NCI-H1092 treated with DMSO at 0.1 percent for 48 hours (cell line): ENCODE measurements around the gene LRRC3C.
"Not testable (repeated sequence)": the region's sequence is repeated elsewhere in the genome, so short reads cannot be mapped to it uniquely, and the experiment has no call there.

Source experiments
- DNase-seq: peaks from one replicate; lab custom pipeline; 2025; lab: John Stamatoyannopoulos, UW

The LRRC3C gene

DNA sequence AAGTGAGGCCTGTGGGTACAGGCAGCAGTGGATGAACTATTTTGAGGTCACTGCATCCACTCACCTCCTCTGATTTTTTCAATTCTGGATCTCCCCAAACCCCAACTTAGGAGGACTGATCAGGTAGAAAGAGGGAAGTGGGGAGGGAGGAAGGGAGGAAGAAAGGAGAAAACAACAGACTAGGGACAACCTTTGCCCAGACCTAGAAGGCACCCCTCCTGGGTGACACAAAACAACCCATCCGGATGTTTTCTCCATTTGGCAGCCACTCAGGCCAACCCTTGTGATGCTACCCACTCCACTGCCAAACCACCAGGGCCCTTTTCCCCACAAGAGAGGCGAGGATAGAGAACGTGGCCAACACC is 2.9 kb upstream of the LRRC3C start:
- no peak for DNase-seq

DNA sequence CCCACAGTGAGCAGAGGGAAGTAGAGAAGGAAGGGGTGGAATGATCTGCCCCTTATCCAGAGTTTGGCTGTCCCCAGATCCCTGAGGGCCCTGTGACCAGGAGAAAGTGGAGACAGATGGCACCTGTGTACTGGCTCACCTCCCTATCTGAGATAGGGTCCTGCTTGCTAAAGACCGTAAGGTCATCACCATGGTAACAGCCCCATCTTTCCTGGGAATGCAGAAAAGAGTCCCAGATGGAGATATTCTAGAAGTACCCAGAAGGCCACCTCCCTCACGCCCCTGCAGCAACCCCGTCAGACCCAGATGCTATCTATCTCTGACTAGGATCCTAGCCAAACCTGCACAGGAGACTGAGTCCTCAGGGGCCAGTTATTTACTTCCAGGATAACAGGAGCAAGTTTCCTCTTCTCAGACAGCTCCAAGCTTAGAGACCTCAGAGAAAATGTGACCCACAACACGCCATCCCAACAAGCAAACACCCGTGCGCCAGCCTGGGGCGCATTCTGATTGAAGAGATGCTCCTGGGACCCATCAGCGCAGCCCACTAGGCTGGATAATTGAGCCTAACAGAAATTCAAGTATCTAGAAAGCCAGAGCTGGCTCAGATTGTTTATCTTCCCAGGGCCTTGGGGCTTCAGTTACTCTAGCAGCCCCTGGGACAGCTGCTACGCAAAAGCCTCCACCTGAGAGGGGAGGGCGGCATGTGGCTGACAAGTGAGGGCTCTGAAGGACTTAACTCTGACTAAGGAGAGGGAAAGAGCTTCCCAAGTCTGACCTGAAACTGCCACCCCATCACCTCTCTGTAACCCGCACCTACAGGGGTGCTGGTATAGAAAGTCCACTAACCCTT is 2.0 kb upstream of the LRRC3C start:
- DNase-seq, result no peak

DNA sequence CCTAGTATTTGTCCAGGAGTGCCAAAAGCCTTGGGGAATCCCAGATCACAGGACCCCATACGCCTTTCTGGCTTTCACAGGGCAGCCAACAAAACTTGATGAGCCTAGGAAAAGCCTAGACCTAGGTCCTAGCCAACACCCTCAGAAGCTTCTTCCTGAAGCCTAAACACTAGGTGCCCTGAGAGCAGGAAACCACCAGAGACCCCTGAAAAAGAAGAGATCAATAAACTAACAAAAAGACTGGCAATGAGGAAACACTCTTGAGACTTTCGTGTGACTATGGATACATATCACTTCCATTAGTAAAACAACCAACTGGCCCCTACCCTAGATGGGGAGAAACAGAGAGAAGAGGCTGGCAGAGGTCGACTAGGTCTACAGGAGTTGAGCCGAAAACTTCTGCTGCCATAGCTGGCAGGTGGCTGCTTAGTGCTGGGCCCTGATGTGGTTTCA is 1.4 kb upstream of the LRRC3C start:
- DNase-seq, result no peak

DNA sequence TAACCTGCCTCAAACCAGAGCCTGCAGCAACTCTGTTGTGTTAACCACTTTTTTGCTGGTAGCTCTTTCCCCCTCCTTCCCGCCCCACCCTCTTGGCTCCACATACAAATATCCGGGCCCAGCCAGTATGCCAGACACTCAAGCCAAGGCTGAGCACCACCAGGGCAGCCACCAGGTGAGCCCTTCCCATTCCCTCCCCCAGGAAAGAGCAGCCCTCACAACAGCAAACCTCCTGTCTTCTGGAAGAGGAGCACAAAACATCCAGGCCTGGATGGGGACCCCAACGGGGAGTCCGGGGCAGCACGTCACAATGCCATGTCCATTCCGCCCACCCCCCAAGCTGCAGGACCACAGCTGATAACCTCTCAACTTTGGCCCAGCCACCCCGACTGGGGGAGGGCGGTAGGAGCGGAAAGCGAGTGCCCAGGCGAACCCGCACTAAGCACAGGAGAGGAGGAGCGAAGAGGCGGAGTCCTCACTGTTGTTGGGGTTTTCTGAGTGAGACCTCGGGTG is 888 bp upstream of the LRRC3C start:
- peak; percentile 13 for DNase-seq

DNA sequence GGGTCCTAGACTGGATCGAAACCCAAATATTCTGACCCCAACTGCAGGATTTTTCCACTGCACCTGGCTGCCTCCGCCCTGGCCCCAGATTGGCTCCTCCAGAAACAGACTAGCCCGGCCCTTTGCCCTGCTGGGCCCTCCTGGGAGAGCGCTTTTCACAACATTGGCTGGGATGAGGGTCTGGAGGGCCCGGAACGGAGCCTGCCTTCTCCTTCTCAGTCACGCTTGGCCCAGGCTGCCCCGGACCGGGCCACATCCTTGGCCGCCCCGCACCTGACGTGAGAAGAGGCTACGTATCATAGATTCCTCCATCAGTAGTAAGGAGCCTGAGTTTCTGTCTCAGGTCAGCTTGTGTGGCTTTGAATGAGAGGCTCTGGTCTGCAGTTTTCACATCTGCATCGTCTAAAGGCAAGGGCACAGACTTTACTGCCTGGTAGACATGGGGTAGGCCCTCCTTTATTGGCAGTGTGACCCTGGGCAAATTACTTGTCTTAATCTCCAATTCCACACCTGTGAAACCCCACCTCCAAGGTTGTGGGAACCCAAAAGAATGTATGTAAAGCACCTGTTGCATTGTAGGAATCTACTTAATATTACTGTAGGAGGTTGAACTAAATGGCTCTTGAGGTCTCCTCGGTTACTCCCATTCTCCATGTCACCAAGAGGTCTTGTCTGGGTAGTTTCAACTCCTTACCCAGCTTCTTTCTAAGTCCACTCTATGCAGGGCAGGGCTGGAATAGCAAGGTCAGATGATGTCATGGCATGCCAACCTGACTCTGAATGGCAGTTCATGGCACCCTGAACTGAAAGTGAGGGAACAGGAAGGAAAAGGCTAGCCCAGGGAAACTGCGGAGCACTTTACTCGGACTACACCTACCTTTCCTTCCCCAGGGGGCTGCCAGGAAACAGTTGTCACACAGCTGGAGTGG is 661 bp downstream of the LRRC3C start:
- DNase-seq, result no peak

DNA sequence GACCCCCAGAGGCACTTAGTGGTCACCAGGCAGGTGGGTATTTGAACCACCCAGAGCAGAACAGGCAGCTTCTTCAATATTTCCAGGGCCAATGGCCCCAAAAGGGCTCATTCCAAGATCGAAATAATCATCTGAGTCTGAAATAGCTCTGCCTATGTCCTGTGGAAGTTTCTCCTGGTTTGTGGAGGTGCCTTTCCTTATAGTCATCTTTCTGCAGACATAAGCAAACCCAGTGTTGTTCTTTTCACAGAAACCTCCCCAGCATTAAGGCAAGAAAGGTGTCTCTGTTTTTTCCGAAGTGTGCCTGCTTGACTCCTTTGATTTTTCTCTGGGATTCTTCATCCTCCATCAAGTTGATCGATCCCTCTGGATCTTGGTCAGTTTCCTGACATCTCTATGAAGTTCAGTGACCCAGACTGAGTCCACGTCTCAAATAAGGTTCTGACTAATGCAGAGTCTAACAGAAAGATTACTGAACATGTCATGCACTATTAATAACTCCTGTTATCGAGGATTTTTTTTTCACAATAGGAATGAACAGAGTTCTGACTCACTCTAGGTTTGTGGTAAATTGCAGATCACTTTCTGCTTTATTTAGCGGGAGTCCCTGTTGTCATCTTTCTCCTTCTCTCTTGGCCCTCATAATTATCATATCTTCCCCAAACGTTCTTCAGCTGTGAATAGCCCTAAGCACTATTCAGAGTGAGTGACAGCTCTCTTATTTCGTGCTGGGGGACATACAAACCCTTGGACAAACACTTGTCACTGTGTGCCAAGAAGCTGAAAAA is 1.5 kb downstream of the LRRC3C start:
- no peak for DNase-seq

DNA sequence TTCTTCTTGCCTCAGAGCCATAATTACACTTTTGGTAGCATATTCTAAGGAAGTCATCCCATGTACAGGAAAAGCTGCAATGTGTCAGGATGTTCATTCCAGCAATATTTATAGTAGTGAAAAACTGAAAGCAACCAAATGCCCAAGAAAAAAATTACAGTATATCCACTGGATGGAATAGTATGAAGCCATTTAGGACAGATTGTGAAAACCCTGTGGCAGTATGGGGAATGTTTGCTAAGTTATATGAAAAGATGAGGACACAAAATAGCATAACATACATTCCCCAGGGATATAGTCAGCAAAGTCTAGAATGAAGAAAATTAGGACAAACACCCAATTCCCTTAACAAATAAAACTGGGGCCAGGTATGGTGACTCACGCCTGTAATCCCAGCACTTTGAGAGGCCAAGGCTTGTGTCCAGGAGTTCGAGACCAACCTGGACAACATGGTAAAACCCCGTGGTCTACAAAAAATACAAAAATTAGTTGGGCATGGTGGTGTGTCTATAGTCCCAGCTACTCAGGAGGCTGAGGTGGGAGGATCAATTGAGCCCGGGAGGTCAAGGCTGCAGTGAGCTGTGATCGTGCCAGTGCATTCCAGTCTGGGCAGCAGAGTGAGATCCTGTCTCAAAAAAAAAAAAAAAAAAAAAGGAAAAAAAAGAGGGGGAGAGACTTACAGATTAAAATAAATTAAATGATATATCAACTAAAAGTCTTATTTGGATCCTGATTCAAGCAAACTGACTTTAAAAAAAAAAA is 2.3 kb downstream of the LRRC3C start:
- DNase-seq, result no peak

DNA sequence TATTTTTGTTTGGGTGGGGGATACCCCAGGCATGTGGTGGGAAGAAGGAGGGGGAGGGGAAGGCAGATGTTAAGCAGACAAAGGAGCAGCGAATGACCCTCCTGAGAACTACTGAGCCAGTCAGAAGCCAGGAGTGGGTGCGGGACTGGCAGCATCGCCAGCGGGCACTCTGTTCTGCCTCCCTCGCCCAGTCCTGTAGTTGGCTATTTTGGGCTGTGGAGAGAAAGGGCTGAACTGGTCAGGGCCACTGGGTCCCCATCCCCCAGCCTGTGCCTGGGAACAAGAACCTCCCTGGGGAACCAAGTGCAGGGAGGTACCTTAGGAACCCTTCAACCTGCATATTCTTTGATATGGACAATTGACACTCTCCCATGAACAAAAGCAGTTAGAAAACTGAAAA is 6.4 kb downstream of the LRRC3C start:
- DNase-seq, result no peak

DNA sequence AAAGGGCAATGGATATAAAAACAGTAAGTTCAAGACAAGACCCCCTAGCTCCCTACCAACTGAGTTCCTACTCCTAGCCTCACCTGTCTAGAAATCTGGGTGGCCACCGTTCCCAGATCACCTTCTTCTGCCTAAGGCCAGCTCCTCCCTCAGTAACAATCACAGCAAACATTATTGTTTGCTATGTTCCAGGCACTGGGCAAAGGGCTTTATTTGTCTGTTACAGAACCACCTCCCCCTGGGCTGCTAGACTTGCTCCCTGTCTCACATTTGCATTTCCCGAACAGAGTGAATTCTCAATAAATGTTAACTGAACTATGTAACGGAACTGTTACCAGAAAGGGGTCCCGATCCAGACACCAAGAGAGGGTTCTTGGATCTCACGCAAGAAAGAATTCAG is 6.8 kb downstream of the LRRC3C start:
- DNase-seq, result no peak

DNA sequence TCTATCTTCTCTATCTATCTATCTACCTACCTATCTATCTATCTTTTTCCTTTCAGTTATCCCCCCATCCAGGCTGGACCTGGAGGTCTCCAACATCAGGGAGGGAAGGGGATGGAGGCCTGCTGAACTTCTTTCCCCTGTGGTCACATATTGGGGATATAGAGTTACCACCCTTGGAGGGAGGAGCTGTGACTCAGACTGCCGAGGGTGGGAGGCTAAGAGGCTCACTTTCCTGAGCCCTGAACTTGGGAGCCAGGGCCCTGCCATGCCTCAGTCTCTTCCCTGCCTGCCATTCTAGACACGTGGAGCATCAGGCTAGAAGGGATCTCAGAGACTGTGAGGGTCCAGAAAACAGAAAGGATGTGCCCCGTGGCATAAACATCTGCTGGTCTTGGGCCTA is 8.4 kb downstream of the LRRC3C start:
- DNase-seq, result no peak

DNA sequence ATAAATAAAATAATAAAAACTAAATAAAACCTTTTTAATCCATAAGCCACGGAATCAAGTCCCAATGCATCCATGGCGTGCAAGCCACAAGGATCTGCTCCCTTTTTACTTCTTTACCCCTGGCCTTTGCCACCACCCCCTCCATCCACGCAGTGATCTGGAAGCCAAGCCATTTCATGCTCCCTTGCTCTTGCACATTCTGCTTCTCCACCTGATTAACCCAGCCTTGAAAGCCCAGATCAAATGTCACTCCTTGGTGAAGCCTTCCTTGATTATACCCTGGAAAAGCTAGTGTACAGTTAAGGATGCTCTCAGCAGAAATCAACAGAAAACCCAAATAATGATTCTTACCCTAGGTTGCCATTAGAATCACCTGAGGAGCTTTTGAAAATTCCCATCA is 9.9 kb downstream of the LRRC3C start:
- no peak for DNase-seq

DNA sequence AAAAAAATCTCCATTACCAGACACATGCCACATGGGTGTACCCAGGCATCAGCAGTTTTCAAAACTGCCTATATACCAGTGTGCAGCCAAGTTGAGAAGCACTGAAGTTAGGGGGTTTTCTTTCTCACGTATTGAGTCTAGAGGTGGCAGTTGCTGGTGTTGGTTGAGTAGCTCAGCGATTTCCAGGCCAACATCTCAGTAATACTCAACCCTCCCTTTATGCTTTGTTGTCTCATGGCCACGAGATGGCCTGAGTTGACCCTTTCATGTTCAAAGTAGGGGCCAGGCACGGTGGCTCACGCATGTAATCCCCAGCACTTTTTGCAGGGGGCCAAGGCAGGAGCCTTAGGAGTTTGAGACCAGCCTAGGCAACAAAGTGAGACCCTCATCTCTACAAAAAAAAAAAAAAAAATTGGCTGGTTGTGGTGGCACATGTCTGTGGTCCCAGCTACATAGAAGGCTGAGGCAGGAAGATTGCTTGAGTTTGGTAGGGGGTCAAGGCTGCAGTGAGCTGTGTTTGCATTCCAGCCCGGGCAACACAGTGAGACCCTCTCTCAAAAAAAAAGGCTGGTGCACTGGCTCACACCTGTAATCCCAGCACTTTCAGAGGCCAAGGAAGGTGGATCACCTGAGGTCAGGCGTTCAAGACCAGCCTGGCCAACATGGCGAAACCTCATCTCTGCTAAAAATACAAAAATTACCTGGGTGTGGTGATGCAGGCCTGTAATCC is 10.8 kb downstream of the LRRC3C start:
- DNase-seq, result no peak

DNA sequence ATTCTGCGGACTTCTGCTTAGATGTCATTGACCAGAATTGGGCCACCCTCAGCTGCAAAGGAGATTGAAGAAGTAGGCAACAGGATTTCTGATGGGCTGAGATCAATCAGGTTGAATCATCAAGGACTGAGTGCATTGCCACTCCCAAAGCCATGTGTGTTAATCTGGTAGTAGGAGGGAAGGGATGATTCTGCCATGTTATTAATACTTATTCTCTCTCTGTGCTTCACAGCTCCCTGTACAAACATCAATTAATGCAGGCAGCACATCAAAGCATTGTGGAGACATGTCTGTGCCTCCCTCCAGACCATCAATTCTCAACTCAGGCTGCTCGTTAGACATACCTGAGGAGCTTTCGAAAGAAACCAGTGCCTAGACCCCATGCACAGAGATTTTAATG is 11.6 kb downstream of the LRRC3C start:
- no peak for DNase-seq

DNA sequence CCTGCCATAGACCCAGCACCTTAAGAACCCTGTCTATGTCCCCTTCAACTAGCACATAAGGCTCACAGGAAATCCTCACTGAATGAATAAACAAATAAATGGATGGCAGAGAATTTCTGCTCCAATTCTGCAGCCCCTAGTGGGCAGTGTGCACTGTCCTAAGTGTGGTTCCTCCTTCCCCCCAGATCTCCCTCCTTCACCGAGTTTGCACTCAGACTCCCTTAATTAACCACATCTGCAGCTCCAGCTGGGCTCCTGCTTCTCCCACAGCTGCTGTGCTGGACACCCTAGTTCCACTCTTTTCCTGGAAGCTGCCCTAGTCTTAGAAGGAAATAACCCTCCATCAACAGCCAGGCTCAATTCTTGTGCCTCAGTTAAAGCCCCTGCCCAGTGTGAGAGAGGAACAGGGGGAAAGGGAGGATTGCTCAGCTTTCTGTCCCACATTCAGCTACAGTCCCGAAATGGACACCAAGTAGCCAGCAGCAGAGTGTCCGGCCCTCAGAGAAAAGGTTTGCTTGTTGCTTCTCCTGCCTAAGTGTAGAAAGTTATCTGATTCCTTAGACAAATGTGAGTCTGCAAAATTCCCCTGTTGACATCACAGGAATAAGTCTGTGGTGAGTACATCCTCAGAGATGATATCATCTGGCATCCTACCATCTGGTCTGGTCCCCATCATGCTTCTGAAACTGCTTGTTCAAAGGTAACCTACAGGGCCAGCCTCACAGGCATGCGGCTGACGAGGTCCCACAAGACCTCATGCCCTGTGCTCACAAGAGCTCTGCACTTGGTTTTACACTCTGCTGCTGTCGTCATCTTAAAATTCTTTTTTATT is 12.3 kb downstream of the LRRC3C start:
- DNase-seq, result no peak

DNA sequence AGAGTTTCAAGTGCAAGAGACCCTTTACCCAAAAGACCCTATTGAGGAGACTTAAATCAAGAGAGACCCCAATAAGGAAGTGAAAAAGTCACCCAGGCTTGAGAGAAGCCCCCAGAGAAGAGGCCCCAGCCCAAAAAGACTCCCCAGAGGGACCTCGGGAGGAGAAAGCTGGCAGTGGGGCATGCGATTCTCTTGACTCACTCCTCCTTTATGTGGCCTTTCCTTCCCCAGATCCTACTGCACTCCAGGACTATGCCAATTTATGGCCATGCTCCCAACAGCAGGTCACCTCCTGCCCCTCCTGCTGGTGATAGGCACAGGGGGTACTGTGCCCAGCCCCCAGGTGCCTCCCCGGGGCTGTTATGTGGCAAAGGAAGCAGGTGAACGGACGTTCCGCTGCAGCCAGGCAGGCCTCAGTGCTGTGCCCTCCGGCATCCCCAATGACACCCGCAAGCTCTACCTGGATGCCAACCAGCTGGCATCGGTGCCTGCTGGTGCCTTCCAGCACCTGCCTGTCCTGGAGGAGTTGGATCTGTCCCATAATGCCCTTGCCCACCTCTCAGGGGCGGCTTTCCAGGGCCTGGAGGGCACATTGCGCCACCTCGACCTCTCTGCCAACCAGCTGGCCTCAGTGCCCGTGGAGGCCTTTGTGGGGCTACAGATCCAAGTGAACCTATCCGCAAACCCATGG is 16.3 kb downstream of the LRRC3C start:
- no peak for DNase-seq

DNA sequence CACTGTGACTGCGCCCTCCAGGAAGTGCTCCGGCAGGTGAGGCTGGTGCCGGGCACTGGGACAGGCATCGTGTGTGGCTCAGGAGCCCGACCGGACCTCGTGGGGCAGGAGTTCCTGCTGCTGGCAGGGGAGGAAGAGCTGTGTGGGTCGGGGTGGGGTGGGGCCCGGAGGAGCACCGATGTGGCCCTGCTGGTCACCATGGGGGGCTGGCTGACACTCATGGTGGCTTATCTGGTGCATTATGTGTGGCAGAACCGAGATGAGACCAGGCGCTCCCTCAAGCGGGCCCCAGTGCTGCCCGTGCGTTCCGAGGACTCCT is 16.8 kb downstream of the LRRC3C start:
- no peak for DNase-seq

DNA sequence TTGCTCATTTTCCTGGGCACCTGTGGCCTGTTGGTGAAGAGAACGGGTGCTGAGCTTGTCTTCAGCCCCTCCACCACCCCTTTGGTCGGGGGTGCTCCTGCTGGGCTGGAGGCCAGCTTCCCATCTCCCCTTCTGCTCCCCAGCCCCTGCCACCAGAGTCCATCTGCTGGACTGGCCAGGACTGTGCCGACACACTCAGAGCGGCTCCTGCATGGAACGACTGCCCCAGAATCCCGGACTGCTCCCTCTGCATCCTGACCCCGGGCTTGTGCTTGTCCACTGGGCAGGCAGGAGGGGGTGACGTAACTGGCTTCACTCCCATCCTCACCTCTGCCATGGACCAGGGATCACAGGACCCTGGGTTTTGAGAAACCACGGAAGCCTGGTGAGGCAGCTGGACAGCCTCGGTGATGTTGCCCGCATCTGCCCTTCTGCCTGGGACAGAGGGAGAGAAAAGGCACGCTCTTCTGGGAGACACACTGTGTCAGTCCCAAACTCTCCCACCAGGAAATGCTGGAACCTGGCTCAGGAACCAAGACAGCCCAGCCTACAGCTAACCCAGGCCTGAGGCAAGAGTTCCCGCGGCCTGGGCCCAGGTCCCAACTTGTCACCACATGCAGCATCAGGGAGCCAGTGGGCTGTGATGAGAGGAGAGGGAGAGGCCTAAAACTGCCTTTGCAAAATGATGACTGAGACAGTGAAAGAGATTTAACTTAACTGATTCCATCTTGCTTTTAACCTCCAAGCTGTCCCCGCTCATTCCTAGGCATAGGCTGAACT is 19.2 kb downstream of the LRRC3C start:
- no peak for DNase-seq

DNA sequence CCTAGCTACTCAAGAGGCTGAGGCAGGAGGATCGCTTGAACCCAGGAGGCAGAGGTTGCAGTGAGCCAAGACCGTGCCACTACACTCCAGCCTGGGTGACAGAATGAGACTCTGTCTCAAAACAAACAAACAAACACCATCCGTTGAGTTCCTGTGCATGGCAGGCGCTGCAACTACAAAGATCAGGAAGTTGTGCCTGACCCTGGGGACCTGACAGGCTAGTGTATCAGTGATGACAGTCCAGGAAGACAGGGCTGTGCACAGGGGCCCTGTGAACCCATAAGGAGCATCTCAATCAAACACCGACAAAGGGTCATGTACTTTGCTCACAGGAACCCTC is 20.9 kb downstream of the LRRC3C start:
- DNase-seq, result not testable (repeated sequence)

DNA sequence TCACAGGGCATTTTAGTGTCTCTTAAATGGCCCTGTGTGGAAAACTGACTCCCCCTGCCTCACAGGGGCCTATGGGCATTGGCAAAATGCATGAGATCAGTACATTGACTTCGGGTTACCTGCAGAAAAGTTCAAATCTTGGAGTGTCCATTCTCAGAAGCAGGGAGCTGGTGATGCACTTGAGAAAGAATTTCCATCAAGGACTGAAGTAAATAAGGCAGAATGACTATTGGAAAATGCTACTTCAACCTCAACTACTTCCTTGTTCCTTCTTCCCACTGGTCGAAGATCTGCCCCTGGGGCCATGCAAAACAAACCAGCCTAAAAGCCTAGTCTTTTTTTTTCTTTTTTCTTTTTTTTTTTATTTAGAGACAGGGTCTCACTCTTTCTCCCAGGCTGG is 21.5 kb downstream of the LRRC3C start:
- no peak for DNase-seq
